Measurements from ENCODE around the gene HS6ST2.

DNA sequence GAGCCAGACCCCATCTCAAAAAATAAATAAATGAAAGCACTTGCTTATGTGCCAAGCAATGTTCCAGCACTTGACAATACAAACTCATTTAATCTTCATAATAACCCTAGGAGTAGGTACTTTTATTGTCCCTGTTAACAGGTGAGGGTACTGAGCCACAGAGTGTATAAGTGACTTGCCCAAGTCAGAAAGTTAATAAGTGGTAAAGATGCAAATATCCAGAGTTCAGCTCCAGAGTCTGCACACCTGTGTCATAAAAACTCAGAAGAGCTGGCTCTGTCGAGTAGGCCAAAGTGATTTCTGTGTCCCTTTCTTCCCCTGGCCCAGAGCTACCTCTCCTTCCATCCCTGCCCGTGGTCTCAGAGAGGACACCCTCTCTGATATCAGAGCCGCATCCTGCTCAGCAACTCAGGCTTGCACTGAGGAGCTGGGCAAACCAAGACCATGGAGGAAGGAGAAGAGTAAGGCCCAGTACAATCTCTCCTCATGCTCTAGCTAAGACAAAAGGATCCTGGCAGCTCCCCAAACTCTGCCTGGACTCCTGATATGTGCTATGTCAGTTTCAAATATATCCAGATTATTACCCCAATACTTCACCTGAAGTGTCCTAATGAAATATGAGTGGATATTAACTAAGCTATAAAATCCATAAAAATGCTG is 136.3 kb downstream of the HS6ST2 start:
- TF ChIP-seq TAF1 (IDR thresholded peaks at IDR 0.05; ENCODE audit: borderline replicate concordance, low read depth, low read length) (no peak), POLR2A (IDR thresholded peaks at IDR 0.05; ENCODE audit: low read depth, low read length) (no peak), POLR2AphosphoS5 (IDR thresholded peaks at IDR 0.05; ENCODE audit: low read depth, low read length) (no peak)

Data from GM12892 (cell line).